Measurements from ENCODE around the gene DGCR8.

- no peak for TF ChIP-seq EZH2phosphoT487 (IDR thresholded peaks at IDR 0.05; ENCODE audit: insufficient read depth, low read depth)
- TF ChIP-seq EZH2 (IDR thresholded peaks at IDR 0.05; ENCODE audit: insufficient read depth, poor library complexity, severe bottlenecking), result no peak
These were observed 60.5 kb downstream of the DGCR8 start for GRCh38 chr22:20140521-20140964.

All from GM23248 (cell line).